Stomach (tissue), 9 donors: ENCODE measurements around the gene PGM2. TPM values are rescaled to one million over a fixed set of nuclear protein-coding genes. Genes with fewer than 3 reads are reported as not detected.
"Not testable (repeated sequence)": the region's sequence is repeated elsewhere in the genome, so short reads cannot be mapped to it uniquely, and the experiment has no call there.

Source experiments
- DNase-seq, 2 donors: peaks; one replicate each; pipeline versions ENCODE4 v3.0.0 to v3.0.0-alpha.2; 2013 to 2019
- H3K27ac ChIP-seq, 5 donors: fragments of 200-600 bp in 4 of 5; sonication (generic) in 4 of 5; one replicate each; pipeline ENCODE4 v1.5.1; 2013 to 2019; ENCODE audit warnings: mild to moderate bottlenecking in 1 of 5, moderate library complexity in 1 of 5
- H3K27me3 ChIP-seq, 3 donors: fragments of 200-600 bp; sonication (generic); one replicate each; pipeline ENCODE4 v1.5.1; 2017 to 2019; ENCODE audit warnings: mixed run types in 1 of 3
- H3K36me3 ChIP-seq, 4 donors: fragments of 200-600 bp; sonication (generic); 1 replicate in 3 of 4; 2 replicates in 1 of 4; pipeline ENCODE4 v1.5.1; 2016 to 2019
- H3K4me1 ChIP-seq, 4 donors: fragments of 200-600 bp; sonication (generic); one replicate each; pipeline ENCODE4 v1.5.1; 2016 to 2019
- H3K4me3 ChIP-seq, 4 donors: fragments of 200-600 bp; sonication (generic) in 3 of 4; one replicate each; pipeline ENCODE4 v1.5.1; 2016 to 2019; ENCODE audit warnings: mild to moderate bottlenecking in 1 of 4
- H3K9me3 ChIP-seq, 4 donors: fragments of 200-600 bp; sonication (generic); one replicate each; pipeline ENCODE4 v1.5.1; 2016 to 2019
- EP300 ChIP-seq: sonication (generic); formaldehyde crosslinking; IDR thresholded peaks from one replicate; pipeline ENCODE4 v1.6.1; 2017; ENCODE audit warnings: antibody characterized with exemption
- POLR2A ChIP-seq, 4 donors: fragments of 450-650 bp; IDR thresholded peaks; one replicate each; pipeline ENCODE4 v1.6.1; 2016; ENCODE audit warnings: antibody characterized with exemption in 4 of 4, control low read depth in 2 of 4, mild to moderate bottlenecking in 1 of 4, moderate library complexity in 1 of 4
- POLR2AphosphoS5 ChIP-seq, 3 donors: sonication (generic); formaldehyde crosslinking; IDR thresholded peaks; one replicate each; pipeline ENCODE4 v1.6.1; 2016; ENCODE audit warnings: antibody characterized with exemption in 3 of 3
- WGBS, 5 donors: extraction: QIAGEN DNeasy Blood & Tissue Kit in 3 of 5; methylation state at CpG; one replicate each; pipeline versions ENCODE4 v1.1.5 to v1.1.7; 2013 to 2018; 5-methylcytosine and 5-hydroxymethylcytosine counted together
- intact Hi-C: fragments of 100-400 bp; cut with DNase I; formaldehyde crosslinking; loops from one replicate; pipeline ENCODE4 v1.15.1; 2023; ENCODE audit warnings: low total_unique reads
- polyA plus RNA-seq, 3 donors: library from polyadenylated mRNA; stranded (reverse); fragments of 200-250 nt; gene quantifications; one replicate each; pipeline ENCODE4 v1.2.3, GENCODE V29; 2013
- total RNA-seq, 5 donors: library from RNA; depleted of rRNA; stranded (reverse); fragments of >200 nt; gene quantifications; one replicate each; pipeline versions ENCODE4 v1.1.0 to v1.2.3, GENCODE V29; 2014 to 2016
- TF ChIP-seq, protein P1 (sequence below), 7 experiments: fragments of 450-650 bp in 4 of 7; fragments of 200-600 bp in 3 of 7; sonication (generic) in 3 of 7; IDR thresholded peaks; one replicate each; pipeline ENCODE4 v1.5.1; 2016 to 2019; ENCODE audit warnings: antibody characterized with exemption in 7 of 7, control low read depth in 2 of 7, mild to moderate bottlenecking in 1 of 7
- donor health status: healthy with polysubstance abuse.
- donor health status: Bipolar disorder and iron deficiency.
- donor health status: healthy.

Gene PGM2
- total and polyA plus RNA-seq, 8 donors = 7.4 to 53.1 (median 13.9) TPM

- TF ChIP-seq POLR2A (IDR thresholded peaks at IDR 0.05) (no peak), POLR2AphosphoS5 (IDR thresholded peaks at IDR 0.05) (no peak), EP300 (no peak)
- TF ChIP-seq, protein P1, sequence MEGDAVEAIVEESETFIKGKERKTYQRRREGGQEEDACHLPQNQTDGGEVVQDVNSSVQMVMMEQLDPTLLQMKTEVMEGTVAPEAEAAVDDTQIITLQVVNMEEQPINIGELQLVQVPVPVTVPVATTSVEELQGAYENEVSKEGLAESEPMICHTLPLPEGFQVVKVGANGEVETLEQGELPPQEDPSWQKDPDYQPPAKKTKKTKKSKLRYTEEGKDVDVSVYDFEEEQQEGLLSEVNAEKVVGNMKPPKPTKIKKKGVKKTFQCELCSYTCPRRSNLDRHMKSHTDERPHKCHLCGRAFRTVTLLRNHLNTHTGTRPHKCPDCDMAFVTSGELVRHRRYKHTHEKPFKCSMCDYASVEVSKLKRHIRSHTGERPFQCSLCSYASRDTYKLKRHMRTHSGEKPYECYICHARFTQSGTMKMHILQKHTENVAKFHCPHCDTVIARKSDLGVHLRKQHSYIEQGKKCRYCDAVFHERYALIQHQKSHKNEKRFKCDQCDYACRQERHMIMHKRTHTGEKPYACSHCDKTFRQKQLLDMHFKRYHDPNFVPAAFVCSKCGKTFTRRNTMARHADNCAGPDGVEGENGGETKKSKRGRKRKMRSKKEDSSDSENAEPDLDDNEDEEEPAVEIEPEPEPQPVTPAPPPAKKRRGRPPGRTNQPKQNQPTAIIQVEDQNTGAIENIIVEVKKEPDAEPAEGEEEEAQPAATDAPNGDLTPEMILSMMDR (IDR thresholded peaks at IDR 0.05) = no peak
- Histone ChIP-seq H3K36me3 (no peaks in the 10 kb centered on the region), H3K9me3 (no peaks in the 10 kb centered on the region), H3K27ac (no peak overlapping the region), H3K4me1 (no peaks in the 10 kb centered on the region), H3K27me3 (no peaks in the 10 kb centered on the region), H3K4me3 (no peak overlapping the region)
- WGBS, 5 donors = 65 to 76% (median 69%) methylated on average over 3 of the region's 3 CpGs
- no peak for DNase-seq
- intact Hi-C loops = no loop called here
Measured at GRCh38 chr4:37815591-37815990, 10.9 kb upstream of the PGM2 start.

DNA sequence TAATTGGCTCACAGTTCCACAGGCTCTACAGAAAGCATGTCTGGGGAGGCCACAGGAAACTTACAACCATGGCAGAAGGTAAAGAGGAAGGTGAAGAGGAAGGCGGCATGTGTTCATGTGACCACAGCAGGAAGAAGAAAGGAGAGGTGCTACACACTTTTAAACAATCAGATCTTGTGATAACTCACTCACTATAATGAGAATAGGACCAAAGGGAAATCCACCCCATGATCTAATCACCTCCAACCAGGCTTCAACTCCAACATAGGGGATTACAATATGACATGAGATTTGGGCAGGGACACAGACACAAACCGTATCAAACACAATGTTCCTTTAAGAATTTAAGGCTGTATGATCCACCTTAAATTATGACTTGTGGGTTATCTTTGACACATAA is 10.5 kb upstream of the PGM2 start:
- 39 to 51% (median 48%) methylated on average over 2 of the region's 2 CpGs for WGBS, 5 donors
- intact Hi-C loops = no loop called here
- Histone ChIP-seq H3K4me1 (no peaks in the 10 kb centered on the region), H3K9me3 (no peaks in the 10 kb centered on the region), H3K4me3 (no peak overlapping the region), H3K27ac (no peak overlapping the region), H3K36me3 (no peaks in the 10 kb centered on the region), H3K27me3 (no peaks in the 10 kb centered on the region)
- no peak for DNase-seq
- TF ChIP-seq POLR2AphosphoS5 (IDR thresholded peaks at IDR 0.05) (no peak), POLR2A (IDR thresholded peaks at IDR 0.05) (no peak), EP300 (no peak)
- TF ChIP-seq, protein P1 (IDR thresholded peaks at IDR 0.05) = no peak

- H3K9me3 ChIP-seq = no peaks in the 10 kb centered on the region
- H3K36me3 ChIP-seq = no peaks in the 10 kb centered on the region
- WGBS, 5 donors = 73 to 76% (median 75%) methylated on average over 3 of the region's 3 CpGs
- no peaks in the 10 kb centered on the region for H3K27me3 ChIP-seq
- no peak for DNase-seq
- no peaks in the 10 kb centered on the region for H3K4me1 ChIP-seq
- intact Hi-C loops = no loop called here
- H3K4me3 ChIP-seq = no peak overlapping the region
- no peak for TF ChIP-seq POLR2A (IDR thresholded peaks at IDR 0.05)
- TF ChIP-seq, protein P1 (IDR thresholded peaks at IDR 0.05) = no peak
- no peak for TF ChIP-seq EP300
- TF ChIP-seq POLR2AphosphoS5 (IDR thresholded peaks at IDR 0.05) = no peak
- H3K27ac ChIP-seq = no peak overlapping the region
Measured at GRCh38 chr4:37816719-37817118, 9.8 kb upstream of the PGM2 start.

GRCh38 chr4:37818752-37819151 is 7.7 kb upstream of the PGM2 start:
- H3K9me3 ChIP-seq = no peaks in the 10 kb centered on the region
- TF ChIP-seq, protein P1 (IDR thresholded peaks at IDR 0.05) = no peak
- no peak for DNase-seq
- WGBS, 5 donors = 81 to 89% (median 87%) methylated on average over 5 of the region's 5 CpGs
- H3K27ac ChIP-seq = no peak overlapping the region
- no peak overlapping the region for H3K4me3 ChIP-seq
- intact Hi-C loops = no loop called here
- no peaks in the 10 kb centered on the region for H3K4me1 ChIP-seq
- no peaks in the 10 kb centered on the region for H3K27me3 ChIP-seq
- no peaks in the 10 kb centered on the region for H3K36me3 ChIP-seq

GRCh38 chr4:37820458-37820857 is 6.0 kb upstream of the PGM2 start:
- not testable (repeated sequence) for H3K36me3 ChIP-seq, DNase-seq
- 91 to 99% (median 94%) methylated on average over 7 to 24 of the region's 28 CpGs for WGBS, 5 donors

More at GRCh38 chr4:37820458-37820857, 6.0 kb upstream of the PGM2 start:
- H3K4me3 ChIP-seq, H3K9me3 ChIP-seq, H3K27me3 ChIP-seq, H3K27ac ChIP-seq, H3K4me1 ChIP-seq: not testable (repeated sequence)
- intact Hi-C loops = loop anchor here (10.0 kb wide), 1 partner anchor 64 kb away; no protein-coding TSS in a partner anchor
